ENCODE results near the gene ELOA. TPM values are rescaled to one million over a fixed set of nuclear protein-coding genes. Genes with fewer than 3 reads are reported as not detected.
"Not testable (repeated sequence)": the region's sequence is repeated elsewhere in the genome, so short reads cannot be mapped to it uniquely, and the experiment has no call there.

Gene ELOA
- total RNA-seq, 1 experiment from 2014 or later, result 32.4 TPM

DNA sequence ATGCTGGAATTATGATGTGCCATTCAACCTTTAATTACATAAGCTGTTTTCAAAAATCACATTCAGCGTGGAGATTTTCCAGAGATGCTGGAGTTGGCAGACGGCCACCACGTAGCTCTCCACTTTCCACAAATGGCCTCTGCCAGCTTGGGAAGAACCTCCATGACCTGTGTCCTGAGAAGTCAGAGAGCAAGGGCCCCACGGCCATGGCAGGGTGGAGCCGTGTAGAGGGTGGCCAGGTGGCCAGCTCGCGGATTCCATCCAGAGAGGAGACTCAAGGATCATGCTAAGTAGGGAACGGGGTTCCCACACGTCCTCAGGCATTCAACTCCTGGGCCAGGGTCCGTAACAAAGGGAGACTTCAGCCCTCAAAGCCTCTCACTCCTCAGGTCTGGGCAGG lies 58.6 kb downstream of the ELOA start:
- no peak overlapping the region for H3K4me3 Mint-ChIP-seq (ENCODE audit: low read depth, unreplicated experiment)
- H3K27me3 Mint-ChIP-seq (ENCODE audit: unreplicated experiment), result no peaks in the 10 kb centered on the region
- H3K9me3 Mint-ChIP-seq (ENCODE audit: low read depth, unreplicated experiment), result no peaks in the 10 kb centered on the region
- no peaks in the 10 kb centered on the region for H3K4me1 Mint-ChIP-seq (ENCODE audit: low read depth, unreplicated experiment)
- peaks cover 50% of the 10 kb centered on the region for H3K36me3 Mint-ChIP-seq (ENCODE audit: insufficient read depth, unreplicated experiment)
- intact Hi-C loops (cut with micrococcal nuclease; ENCODE audit: unreplicated experiment), result loop anchor here (10.0 kb wide), 1 partner anchor 343 kb away; the partner anchor contains the start of gene IL22RA1
- no peak for DNase-seq
- TF ChIP-seq CTCF (IDR thresholded peaks at IDR 0.05; ENCODE audit: unreplicated experiment), result no peak
- CTCF ChIA-PET, result interaction anchor here (0.8 kb wide), 1 partner anchor 30 kb away, joined by 3 read pairs; no protein-coding TSS in a partner anchor
- H3K27ac Mint-ChIP-seq (ENCODE audit: unreplicated experiment), result peak overlapping the region; percentile 93
- no TSS peak for BruUV-seq (replicated peaks)

DNA sequence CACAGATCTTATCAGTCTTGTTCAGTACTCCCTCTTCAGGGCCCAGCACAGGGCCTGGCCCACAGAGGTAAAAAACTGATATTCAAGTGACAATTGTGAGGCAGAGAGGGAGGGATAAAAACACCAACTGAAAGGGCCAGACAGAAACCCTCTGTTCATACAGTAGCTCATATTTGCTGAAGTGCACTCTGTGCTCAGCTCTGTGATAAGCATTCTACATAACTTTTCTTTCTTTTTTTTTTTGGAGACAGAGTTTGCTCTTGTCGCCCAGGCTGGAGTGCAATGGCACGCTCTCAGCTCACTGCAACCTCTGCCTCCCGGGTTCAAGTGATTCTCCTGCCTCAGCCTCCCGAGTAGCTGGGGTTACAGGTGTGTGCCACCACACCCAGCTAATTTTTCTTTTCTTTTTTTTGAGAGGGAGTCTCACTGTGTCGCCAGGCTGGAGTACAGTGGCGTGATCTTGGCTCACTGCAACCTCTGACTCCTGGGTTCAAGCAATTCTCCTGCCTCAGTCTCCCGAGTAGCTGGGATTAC lies 59.6 kb downstream of the ELOA start:
- intact Hi-C loops (cut with micrococcal nuclease; ENCODE audit: unreplicated experiment), result loop anchor here (10.0 kb wide), 1 partner anchor 342 kb away; the partner anchor contains the start of gene IL22RA1
- H3K27me3 Mint-ChIP-seq (ENCODE audit: unreplicated experiment); H3K4me3 Mint-ChIP-seq (ENCODE audit: low read depth, unreplicated experiment); H3K9me3 Mint-ChIP-seq (ENCODE audit: low read depth, unreplicated experiment); H3K27ac Mint-ChIP-seq (ENCODE audit: unreplicated experiment); DNase-seq; H3K4me1 Mint-ChIP-seq (ENCODE audit: low read depth, unreplicated experiment); BruUV-seq (replicated peaks): not testable (repeated sequence)
- CTCF ChIA-PET, result interaction anchor here (1.3 kb wide), 1 partner anchor 25 kb away, joined by 5 read pairs; the partner anchor contains the start of gene PITHD1
- H3K36me3 Mint-ChIP-seq (ENCODE audit: insufficient read depth, unreplicated experiment), result peaks cover 40% of the 10 kb centered on the region

- no peak overlapping the region for H3K27ac Mint-ChIP-seq (ENCODE audit: unreplicated experiment)
- TF ChIP-seq CTCF (IDR thresholded peaks at IDR 0.05; ENCODE audit: unreplicated experiment), result no peak
- H3K9me3 Mint-ChIP-seq (ENCODE audit: low read depth, unreplicated experiment), result no peaks in the 10 kb centered on the region
- no peak for DNase-seq
- no peak overlapping the region for H3K4me3 Mint-ChIP-seq (ENCODE audit: low read depth, unreplicated experiment)
- intact Hi-C loops (cut with micrococcal nuclease; ENCODE audit: unreplicated experiment), result loop anchor here (10.0 kb wide), 1 partner anchor 341 kb away; the partner anchor contains the start of gene IL22RA1
- no peaks in the 10 kb centered on the region for H3K4me1 Mint-ChIP-seq (ENCODE audit: low read depth, unreplicated experiment)
- CTCF ChIA-PET, result interaction anchor here (1.3 kb wide), 1 partner anchor 26 kb away, joined by 5 read pairs; the partner anchor contains the start of gene PITHD1
- H3K27me3 Mint-ChIP-seq (ENCODE audit: unreplicated experiment), result no peaks in the 10 kb centered on the region
- no TSS peak for BruUV-seq (replicated peaks)
- H3K36me3 Mint-ChIP-seq (ENCODE audit: insufficient read depth, unreplicated experiment), result peaks cover 32% of the 10 kb centered on the region
These were observed 60.4 kb downstream of the ELOA start for GRCh38 chr1:23803674-23804073.

- intact Hi-C loops (cut with micrococcal nuclease; ENCODE audit: unreplicated experiment), result loop anchor here (10.0 kb wide), 1 partner anchor 340 kb away; the partner anchor contains the start of gene IL22RA1
- no TSS peak for BruUV-seq (replicated peaks)
- H3K27me3 Mint-ChIP-seq (ENCODE audit: unreplicated experiment), result no peaks in the 10 kb centered on the region
- H3K4me3 Mint-ChIP-seq (ENCODE audit: low read depth, unreplicated experiment), result no peak overlapping the region
- no peaks in the 10 kb centered on the region for H3K9me3 Mint-ChIP-seq (ENCODE audit: low read depth, unreplicated experiment)
- CTCF ChIA-PET, result no interaction called here
- H3K4me1 Mint-ChIP-seq (ENCODE audit: low read depth, unreplicated experiment), result no peaks in the 10 kb centered on the region
- H3K36me3 Mint-ChIP-seq (ENCODE audit: insufficient read depth, unreplicated experiment), result peaks cover 26% of the 10 kb centered on the region
- DNase-seq, result no peak
- TF ChIP-seq CTCF (IDR thresholded peaks at IDR 0.05; ENCODE audit: unreplicated experiment), result no peak
- no peak overlapping the region for H3K27ac Mint-ChIP-seq (ENCODE audit: unreplicated experiment)
These were observed 61.0 kb downstream of the ELOA start for GRCh38 chr1:23804183-23804835.

Measured in Calu3 (cell line).